HEK293T (cell line): ENCODE results near the gene RIT2.

ENCODE experiments used
- FOXA1 ChIP-seq: fragments of 450-650 bp; IDR thresholded peaks from 2 replicates; pipeline ENCODE4 v1.6.1; 2016; ENCODE audit warnings: mild to moderate bottlenecking
- FOXK2 ChIP-seq: fragments of 450-650 bp; IDR thresholded peaks from 2 replicates; pipeline ENCODE4 v1.6.1; 2016; ENCODE audit warnings: mild to moderate bottlenecking
- L3MBTL2 ChIP-seq: fragments of 450-650 bp; conservative IDR thresholded peaks from 2 replicates; pipeline ENCODE4 v1.6.1; 2016; ENCODE audit warnings: mild to moderate bottlenecking
- LEF1 ChIP-seq: fragments of 450-650 bp; IDR thresholded peaks from 2 replicates; pipeline ENCODE4 v1.6.1; 2017; ENCODE audit warnings: mild to moderate bottlenecking, borderline replicate concordance
- NFRKB ChIP-seq: fragments of 450-650 bp; IDR thresholded peaks from 2 replicates; pipeline ENCODE4 v1.6.1; 2016; ENCODE audit warnings: mild to moderate bottlenecking, moderate library complexity

DNA sequence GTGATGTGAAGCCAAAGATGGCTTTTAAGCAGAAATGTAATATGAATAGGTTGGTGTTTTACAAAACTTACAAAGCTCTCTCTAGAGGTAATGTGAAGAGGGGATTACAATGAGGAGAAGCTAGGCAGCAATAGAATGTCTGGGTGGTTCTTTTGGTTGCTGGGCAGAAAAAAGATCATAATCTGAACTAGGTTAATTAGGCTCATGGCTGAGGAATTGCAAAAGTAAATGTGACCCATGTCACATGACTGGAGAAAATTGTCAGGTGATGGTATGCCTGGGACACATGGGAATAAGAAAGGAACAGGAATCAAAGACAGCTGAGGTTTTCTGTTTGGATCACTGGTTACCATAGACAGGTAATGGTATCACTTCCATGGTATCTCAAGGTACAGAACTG is 7.5 kb upstream of the RIT2 start:
- TF ChIP-seq NFRKB: no peak
- TF ChIP-seq FOXK2: no peak
- no peak for TF ChIP-seq FOXA1
- no peak for TF ChIP-seq LEF1
- no peak for TF ChIP-seq L3MBTL2
